Fibroblast of the aortic adventitia (primary cell): ENCODE results near the gene IL22. TPM values are rescaled to one million over a fixed set of nuclear protein-coding genes. Genes with fewer than 3 reads are reported as not detected.

Experiments used
- DNase-seq: peaks from one replicate; pipeline ENCODE4 v3.0.0-alpha.2; 2010; ENCODE audit warnings: low read depth
- H3K4me3 ChIP-seq: 2 replicates; pipeline ENCODE4 v1.5.1; 2011; ENCODE audit warnings: low read depth, mild to moderate bottlenecking, control low read depth, low read length, moderate library complexity
- CTCF ChIP-seq: IDR thresholded peaks from 2 replicates; pipeline ENCODE4 v1.5.1; 2011; ENCODE audit warnings: mild to moderate bottlenecking, low read length, control low read depth, inconsistent platforms; ENCODE audit not compliant: insufficient read depth
- total RNA-seq: library from RNA; depleted of rRNA; stranded (reverse); fragments of >200 nt; gene quantifications from 2 replicates; pipeline ENCODE4 v1.2.3, GENCODE V29; 2012; ENCODE audit warnings: low replicate concordance

Gene IL22
- not detected in 2 replicates for total RNA-seq

GRCh38 chr12:68253504-68253903, at the start of gene IL22:
Gene IL22 (minus strand): TSS chr12:68253604. CDS start chr12:68253448, 156 bp downstream.
- H3K4me3 ChIP-seq = no peak within 1 kb of the TSS
- DNase-seq = no peak
- TF ChIP-seq CTCF = no peak

GRCh38 chr12:68297929-68298328, 44.5 kb upstream of the IL22 start:
- no peak for TF ChIP-seq CTCF
- no peak overlapping the region for H3K4me3 ChIP-seq
- no peak for DNase-seq

GRCh38 chr12:68294251-68294650, 40.8 kb upstream of the IL22 start:
- no peak overlapping the region for H3K4me3 ChIP-seq
- no peak for TF ChIP-seq CTCF
- no peak for DNase-seq

- DNase-seq = no peak
- TF ChIP-seq CTCF = no peak
These were observed 39.9 kb upstream of the IL22 start for GRCh38 chr12:68293347-68293746.

GRCh38 chr12:68292151-68292943, 38.9 kb upstream of the IL22 start:
- TF ChIP-seq CTCF = no peak
- no peak for DNase-seq
- H3K4me3 ChIP-seq = no peak overlapping the region

More at GRCh38 chr12:68293347-68293746, 39.9 kb upstream of the IL22 start:
- no peak overlapping the region for H3K4me3 ChIP-seq

GRCh38 chr12:68291396-68292036, 38.1 kb upstream of the IL22 start:
- no peak overlapping the region for H3K4me3 ChIP-seq
- no peak for DNase-seq
- no peak for TF ChIP-seq CTCF
